Limb (tissue), 2 donors: Measurements from ENCODE around the gene CREB1.
"Not testable (repeated sequence)": the region's sequence is repeated elsewhere in the genome, so short reads cannot be mapped to it uniquely, and the experiment has no call there.

Source experiments
- DNase-seq, 2 donors: peaks; one replicate each; pipeline ENCODE4 v3.0.0-alpha.2; 2016; ENCODE audit errors: extremely low spot score in 2 of 2

Gene CREB1

DNA sequence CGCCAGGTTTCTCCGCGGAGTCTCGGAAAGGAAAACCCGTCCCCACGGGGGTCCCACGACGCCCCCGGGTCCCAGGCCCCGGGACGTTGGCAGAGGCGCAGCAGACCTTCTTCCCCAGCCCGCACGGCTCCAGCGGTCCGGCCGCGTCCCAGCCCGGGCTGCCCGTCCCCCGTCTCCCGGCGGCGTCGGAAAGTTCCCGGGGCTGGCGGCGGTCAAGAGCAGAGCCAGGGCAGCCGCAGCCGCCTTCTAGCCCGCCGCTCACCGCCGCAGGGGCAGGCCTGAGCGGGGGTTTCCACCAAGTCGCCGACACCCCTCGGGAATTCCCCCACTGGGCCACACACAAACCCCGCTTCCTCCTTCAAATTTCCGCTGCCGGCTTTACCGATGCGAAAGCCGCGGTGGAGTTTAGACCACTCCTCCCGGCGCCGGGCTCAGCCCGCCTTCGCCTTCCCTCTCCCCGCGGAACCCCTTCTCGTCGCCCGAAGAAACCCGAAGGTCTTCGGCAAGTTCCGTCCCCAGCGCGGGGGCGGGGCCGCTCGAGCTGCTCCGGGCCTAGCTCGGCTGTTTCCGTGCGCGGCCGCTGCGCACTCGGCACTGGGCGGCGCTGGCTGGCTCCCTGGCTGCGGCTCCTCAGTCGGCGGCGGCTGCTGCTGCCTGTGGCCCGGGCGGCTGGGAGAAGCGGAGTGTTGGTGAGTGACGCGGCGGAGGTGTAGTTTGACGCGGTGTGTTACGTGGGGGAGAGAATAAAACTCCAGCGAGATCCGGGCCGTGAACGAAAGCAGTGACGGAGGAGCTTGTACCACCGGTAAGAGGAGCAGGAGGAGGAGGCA, at the start of gene CREB1:
Gene CREB1 (plus strand): TSS at position 633 of the 830 bp plus-strand sequence. CDS start 25,674 bp downstream, outside the sequence.
- DNase-seq = peak; percentile 97 to 100

DNA sequence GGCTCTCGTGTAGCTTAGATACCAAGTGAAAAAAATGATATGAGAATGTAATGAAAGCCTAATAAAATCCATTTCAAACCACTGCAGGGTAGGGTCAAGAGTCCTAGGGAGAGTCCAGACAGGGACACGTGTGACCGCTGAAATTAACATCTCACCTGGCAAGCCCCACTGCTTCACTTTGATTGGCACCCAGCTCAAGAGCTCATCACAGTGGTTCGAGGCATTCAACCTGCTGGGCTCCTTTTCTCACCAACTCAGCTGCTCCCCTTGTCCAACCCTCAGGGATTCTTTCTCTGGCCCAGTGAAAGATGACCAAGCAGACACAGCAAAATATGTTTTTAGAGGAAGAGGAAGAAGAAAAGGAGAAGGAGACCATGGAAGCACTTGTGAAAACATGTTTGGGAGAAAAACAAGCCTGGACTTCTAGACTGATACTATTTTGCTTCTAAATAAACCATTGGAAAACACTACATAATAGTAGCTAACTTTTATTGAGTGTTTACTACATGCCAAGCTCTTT, 49.2 kb upstream of the CREB1 start:
- DNase-seq = no peak

DNA sequence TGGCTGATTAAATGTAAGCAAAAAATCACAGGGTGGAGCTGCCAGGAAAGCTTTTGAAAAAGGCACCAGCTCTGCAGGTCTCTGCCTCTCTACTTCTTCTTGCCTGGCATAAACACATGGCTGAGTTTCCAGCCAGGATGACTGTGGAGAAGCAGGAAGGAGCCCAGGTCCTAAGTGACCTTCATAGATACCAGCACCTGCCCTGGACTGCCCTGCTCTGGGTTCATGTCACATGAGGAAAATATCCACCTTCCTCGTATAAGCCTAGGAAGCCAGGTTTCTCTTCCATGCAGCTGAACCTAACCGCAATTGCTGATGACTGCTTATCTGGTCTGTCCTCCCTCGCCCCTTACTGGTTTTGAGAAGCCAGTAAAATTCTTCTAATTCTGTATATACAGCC, 47.8 kb upstream of the CREB1 start:
- no peak for DNase-seq

DNA sequence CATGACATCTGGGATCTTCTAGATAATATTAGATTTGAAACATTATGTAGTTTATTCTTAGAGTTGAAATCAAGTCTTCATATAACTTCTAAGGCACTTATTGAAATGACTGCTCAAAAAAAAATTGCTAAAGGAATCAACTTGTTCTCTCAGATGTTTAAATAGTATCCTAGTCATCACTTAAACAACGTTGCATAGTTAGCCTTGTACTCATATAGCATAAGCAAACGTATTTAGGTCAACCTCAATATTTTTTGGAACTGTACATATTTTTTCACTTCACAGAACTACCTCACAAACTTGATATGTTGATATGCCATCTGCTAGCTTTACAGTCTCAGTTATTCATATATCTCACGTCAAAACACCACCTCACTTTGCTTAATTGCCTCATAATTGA, 47.1 kb upstream of the CREB1 start:
- no peak for DNase-seq

DNA sequence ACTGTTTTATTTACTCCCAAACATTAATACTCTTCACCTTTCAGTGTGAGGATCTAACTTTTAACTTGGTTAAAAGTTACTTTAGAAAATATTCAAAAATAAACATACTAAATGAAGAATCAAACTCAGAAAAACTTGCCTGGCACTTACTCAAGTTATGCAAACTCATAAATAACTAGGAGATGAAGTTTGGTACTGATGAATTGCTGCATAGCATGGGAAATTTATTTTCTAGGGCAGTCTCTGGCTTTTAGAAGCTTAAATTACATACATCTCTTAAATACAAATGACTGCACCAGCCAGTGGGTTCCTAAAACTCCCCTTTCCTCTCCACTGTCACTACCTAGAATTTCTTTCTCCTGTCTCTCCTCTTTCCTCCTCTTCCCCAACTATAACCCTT, 46.7 kb upstream of the CREB1 start:
- no peak for DNase-seq

DNA sequence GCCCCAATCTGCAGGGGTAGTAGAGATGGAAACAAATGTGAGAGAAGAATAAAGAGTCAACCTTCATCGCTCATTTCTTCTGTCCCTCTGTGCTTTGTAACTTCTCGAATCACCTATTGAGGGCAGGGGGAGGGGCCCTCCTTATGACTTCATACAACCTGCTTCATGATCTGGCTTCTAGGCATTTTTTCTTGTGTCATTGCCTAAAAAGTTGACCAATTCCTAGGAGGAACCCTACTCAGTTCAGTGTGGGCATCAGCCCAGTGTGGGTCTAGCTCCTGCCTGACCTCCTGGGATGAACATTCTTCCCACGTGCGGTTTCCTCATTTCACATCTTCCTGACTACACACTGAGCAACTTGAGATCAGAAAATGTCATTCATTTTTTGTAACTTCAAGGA, 46.3 kb upstream of the CREB1 start:
- DNase-seq = no peak

DNA sequence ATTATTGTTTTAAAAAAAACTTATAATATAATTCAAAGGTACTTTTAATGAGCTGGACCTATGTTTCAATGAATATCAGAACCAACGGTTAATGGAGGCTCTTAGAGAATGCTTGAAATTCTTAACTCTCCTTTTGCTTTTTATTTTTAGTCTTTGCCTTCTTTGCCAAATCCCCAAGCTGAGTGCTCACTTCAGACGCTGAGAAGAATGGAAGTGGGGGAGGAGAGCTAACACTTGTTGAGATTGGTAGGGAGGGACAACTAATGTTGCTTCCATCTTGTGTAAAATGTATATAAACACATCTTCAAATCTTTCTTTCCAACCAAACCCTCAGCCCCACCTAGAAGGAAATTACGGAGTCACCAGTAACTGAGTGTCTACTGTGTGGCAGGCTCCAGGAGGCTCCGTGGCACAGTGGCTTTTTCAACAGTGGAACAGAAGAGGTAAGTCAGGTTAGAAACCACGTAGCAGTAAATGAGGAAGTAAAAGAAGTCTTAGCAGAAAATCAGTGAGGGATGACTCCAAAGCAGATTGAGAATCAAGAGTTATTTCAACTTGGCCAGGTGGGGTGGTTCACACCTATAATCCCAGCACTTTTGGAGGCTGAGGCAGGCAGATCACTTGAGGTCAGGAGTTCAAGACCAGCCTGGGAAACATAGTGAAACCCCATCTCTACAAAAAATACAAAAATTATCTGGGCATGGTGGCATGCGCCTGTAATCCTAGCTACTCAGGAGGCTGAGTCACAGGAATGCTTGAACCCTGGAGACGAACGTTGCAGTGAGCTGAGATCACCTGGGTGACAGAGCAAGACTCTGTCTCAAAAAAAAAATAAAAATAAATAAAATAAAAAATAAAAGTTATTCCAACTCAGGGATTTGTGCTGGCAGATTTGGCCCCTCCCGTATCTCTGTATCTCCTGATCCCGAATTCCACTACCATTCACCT, 45.0 kb upstream of the CREB1 start:
- DNase-seq = no peak

DNA sequence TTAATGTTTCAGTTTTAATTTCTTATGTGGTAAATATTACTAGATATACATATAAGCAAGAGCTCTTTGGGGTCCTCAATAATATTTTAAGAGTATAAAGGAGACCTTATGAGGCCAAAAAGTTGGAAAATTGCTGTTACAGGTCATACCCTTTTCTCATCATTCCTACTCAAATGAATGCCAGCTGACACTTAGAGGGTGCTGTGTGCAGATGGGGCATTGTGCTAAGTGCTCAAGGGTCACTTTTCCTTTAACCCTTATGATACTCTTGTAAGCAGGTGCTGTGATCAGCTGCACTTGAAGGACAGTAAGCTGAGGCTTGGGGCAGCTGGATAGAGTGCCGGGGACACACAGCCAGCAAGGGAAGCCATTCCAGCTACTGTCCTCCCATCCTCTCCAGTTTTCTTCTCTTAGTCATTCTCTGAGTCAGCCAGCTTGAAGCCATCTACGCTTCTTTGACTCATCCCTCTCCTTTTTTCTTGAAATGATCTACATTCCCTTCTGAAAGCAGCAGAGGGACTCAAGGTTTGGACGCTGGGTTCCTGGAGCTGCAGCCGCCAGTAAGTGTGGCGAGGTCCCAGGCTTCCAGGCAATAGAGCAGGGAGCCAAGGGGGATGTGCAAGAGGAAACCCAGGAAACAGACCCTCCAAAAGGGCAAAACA, 42.0 kb upstream of the CREB1 start:
- no peak for DNase-seq

DNA sequence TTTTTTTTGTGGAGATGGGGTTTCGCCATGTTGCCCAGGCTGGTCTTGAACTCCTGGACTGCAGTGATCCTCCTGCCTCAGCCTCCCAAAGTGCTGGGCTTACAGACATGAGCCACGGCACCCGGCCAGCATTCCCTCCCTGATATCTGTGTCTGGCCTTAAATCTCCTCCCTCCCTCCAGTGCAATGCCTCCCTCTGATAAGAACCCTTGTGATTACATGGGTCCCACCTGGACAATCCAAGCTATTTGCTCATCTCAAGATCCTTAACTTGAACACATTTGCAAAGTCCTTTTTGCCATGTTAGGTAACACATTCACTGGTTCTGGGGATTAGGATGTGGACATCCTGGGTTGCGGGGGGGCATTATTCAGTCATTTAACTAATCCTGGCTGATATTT, 40.5 kb upstream of the CREB1 start:
- DNase-seq = no peak

DNA sequence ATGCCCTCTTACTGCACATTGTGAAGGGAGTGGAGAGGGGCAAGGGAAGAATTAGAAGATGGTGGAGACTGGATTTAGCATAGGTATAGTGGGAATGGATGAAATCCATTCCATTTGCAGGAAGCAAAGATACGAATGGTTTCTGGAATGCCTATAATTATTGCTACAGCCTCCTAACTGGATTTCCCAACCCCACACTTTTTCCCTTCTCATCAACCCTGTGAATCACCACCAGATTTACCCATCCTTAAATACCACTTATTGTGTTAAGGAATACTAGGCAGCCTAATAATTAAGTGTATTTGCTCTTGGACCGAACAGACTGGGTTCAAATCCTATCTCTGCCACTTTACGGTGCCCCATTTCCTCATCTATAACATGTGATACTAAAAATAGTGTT, 39.3 kb upstream of the CREB1 start:
- no peak for DNase-seq

DNA sequence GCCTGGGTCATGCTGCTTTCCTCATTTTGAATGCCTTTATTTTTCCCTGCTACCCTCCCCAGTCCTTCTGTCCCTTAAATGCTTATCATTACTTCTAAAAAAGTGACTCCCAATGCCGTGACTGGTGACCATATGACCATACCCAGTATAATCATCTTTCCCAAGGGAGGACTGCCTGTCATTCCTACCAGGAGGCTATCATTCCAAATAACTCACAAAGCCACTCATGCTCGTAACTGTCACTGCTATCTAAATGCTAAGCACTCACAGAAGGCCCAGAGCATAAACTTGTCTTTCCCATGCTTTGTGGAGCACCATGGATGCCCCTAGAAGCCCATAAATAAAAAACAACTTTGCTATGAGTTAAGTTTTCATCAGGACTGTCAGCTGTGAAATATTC, 38.7 kb upstream of the CREB1 start:
- no peak for DNase-seq

DNA sequence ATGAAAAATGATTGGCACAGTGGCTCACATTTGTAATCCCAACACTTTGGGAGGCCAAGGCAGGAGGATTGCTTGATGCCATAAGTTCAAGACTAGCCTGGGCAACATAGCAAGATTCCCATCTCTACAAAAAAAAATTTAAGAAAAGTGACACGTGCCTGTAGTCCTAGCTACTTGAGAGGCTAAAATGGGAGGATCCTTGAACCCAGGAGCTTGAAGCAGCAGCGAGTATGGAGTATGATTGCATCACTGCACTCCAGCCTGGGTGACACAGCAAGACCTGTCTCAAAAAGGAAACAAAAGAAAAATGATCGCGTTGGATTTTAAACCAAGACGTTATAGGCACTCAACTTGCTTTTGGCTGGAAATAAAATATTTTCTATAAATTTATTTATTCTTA, 37.8 kb upstream of the CREB1 start:
- DNase-seq = no peak

DNA sequence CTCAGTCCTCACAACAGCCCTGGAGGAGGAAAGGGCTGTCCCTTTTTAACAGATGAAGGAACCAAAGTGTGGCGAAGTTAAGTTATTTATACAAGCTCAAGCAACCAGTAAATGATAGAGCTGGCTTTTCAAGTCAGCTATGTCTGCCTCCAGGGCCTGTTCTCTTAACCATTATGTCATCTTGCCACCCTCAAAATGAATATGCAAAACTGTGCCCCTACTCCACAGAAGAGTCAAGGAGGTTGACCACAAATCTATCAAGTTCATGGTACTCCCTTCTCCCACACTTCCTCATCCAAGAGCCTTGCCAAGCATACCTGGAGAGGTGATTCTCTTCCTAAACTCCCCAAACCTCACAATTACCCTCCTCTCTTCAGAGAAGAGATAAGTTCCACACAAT, 37.3 kb upstream of the CREB1 start:
- DNase-seq = no peak

DNA sequence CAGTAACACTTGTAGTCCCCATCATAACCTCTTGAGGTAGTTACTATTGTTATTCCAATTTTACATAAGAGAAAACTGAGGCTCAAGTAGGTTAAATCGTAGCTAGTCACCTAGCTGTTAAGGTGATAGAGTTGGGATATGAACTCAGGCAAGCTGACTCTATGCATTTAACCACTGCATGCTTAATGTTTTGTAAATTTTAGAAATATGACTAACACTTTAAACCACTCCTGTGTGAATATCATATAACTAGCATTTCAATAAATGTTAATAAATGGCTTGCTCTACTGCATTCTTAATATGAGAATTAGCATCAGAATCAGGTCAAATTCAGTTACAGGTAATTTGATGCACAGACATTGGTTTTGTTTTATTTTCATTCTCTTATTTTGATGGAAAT, 35.6 kb upstream of the CREB1 start:
- no peak for DNase-seq

DNA sequence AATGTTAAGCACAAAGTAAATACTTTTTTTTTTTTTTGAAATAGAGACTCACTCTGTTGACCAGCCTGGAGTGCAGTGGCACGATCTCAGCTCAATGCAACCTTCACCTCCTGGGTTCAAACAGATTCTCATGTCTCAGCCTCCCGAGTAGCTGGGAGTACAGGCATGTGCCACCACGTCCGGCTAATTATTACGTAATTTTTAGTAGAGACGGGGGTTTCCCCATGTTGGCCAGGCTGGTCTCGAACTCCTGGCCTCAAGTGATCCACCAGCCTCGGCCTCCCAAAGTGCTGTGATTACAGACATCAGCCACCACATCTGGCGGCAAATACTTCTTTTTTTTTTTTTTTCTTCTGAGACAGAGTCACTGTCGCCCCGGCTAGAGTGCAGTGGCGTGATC, 32.8 kb upstream of the CREB1 start:
- not testable (repeated sequence) for DNase-seq

DNA sequence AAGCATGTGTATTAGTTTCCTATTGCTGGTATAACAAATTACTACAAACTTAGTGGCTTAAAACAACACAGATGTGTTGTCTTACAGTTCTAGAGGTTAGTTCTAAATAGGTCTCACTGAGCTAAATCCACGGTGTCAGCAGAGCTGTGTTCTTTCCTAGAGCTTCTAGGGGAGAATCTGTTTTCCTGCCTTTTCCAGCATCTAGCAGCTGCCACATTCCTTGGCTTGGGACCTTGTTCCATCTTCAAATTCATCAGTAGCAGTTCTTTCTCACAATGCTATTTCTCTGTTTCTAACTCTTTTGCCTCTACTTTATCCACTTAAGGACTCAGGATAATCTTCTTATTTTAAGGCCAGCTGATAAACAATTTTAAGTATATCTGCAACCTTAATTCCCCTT, 32.2 kb upstream of the CREB1 start:
- DNase-seq = no peak

DNA sequence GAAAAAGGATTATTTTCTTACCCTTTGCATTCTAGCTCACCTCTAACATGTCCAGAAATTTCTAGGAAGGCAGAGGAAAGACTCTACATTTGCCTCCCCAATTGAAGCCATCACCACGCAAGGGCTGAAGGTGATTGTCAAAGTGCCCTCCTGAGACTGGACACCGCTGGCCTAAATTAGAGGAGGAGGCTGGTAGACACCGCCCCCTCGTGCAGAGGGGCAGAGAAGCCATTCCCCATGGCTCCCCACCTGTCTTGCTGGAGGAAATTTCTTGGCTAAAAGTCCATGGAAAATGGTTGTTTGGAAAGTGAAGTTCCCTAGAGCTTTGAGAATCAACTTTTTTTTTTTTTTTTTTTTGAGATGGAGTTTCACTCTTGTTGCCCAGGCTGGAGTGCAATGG, 31.3 kb upstream of the CREB1 start:
- no peak for DNase-seq

DNA sequence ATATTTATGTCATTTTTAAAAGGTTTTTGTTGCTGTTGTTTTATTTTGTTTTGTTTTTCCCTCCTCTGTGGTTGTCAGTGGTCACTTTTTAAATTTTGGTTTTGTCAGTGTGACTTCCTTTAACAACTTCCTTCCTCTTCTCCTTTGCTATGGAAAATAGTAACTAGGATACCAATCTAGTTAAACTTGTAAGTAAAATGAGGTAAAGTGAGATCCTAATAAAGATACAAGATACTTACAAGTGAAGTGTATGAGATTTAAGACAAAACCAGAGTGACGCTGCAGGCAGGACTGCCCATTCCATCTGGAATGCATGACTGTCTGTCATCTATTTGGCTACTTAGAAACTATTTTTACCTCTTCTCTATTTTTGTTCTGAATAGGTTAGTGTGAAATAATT, 30.6 kb upstream of the CREB1 start:
- no peak for DNase-seq

DNA sequence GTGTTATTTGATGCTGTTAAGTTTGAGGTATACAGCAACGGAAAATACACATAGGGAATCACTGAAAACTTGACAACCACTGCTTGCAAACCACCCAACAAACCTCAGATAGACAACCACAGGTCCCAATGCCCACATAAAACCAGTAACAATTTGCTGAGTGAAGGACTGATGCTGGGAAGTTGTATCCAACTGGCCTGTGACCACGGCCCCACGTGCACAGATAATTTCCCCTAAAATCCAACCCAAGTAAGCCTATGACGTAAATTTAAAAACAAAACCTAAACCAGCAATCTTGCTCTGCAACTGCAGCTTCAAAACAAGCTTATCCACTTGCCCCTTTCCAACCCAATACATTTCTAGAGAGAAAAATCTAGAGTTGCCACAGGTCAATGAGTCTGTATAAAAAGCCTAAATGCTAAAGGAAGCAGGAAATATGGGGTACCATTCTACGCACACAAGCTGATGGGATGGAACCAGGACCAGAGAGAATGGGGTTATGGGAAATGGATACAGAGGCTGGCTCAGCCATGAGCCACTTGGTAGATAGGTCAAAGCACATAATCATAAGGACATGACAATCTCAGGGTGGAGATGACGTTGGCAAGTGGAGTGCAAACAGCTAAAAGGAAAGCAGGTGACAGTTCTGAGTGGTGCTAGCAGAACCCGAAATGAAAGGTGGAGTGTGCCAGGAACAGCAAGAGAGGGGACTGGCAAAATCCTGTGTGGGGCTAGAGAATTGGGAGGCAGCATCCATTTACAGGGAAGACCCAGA, 27.8 kb upstream of the CREB1 start:
- DNase-seq = no peak

DNA sequence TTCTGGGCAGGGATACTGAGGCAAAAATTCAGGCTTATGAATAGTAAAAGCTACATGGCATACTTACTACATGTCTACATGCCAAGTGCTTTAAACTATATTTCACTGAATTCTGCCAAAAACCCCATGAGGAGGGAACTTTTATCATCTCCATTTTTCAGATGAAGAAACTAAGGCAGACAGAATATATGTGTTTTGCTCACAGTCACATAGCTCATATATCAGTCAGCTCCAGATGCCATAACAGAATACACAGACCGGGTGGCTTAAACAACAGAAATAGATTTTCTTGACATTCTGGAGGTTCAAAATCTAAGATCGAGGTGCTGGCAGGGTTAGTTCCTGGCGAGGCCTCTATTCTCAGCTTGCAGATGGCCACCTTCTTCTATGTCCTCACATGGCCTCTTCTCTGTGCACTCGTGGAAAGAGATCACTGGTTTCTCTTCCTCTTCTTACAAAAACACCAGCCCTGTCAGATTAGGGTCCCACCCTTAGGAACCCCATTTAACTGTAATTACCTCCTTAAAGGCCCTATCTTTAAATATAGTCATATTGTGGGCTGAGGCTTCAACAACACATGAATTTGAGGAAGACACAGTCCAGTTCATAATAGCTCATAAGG, 27.1 kb upstream of the CREB1 start:
- DNase-seq = no peak

DNA sequence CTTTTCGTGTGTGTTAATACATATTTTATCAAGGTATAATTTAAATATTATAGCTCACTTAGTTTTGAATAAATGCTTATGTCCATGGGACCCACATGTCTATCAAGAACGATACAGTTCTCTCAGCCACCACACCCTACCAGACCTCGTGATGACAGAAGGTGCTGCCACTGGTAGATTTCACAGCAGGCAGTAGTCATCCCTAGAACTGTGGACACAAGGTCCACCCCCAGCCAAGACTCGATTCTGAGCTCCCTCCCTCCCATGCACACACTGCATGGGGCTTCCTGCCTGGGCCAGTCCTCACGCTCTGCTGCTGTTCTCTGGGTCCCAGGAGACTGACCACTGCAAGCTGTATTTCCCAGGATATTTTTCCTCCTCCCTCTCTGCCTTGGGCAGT, 26.5 kb upstream of the CREB1 start:
- no peak for DNase-seq
